SK-N-SH treated with all-trans-retinoic acid at 6 μM for 48 hours (cell line): ENCODE data around the gene MRGPRX4.
A peak's percentile ranks its signal among the peaks of the same experiment; 100 is the strongest.
"Not testable (repeated sequence)": the region's sequence is repeated elsewhere in the genome, so short reads cannot be mapped to it uniquely, and the experiment has no call there.

Experiments
- ATAC-seq: fragments of 200-7000 bp; cut with Tn5 transposase; 3 replicates; pipeline ENCODE4 v1.9.1; 2020; ENCODE audit warnings: mild to moderate bottlenecking, moderate library complexity
- ARNTL ChIP-seq: fragments of 450-650 bp; formaldehyde crosslinking; IDR thresholded peaks from 2 replicates; pipeline ENCODE4 v1.5.0; 2020; ENCODE audit warnings: low read depth, mild to moderate bottlenecking, moderate library complexity, borderline replicate concordance
- BACH2 ChIP-seq: fragments of 250-450 bp; sonication (Bioruptor Pico); IDR thresholded peaks from 2 replicates; pipeline ENCODE4 v1.9.0; 2021; ENCODE audit warnings: mild to moderate bottlenecking, borderline replicate concordance
- CREB5 ChIP-seq: fragments of 250-450 bp; sonication (Bioruptor Pico); IDR thresholded peaks from 2 replicates; pipeline ENCODE4 v1.5.1; 2020; ENCODE audit warnings: low read depth, mild to moderate bottlenecking, moderate library complexity
- CSDC2 ChIP-seq: fragments of 250-450 bp; sonication (Bioruptor Pico); IDR thresholded peaks from 2 replicates; pipeline ENCODE4 v1.5.0; 2020; ENCODE audit warnings: mild to moderate bottlenecking, moderate library complexity
- ESRRG ChIP-seq: fragments of 250-450 bp; sonication (Bioruptor Pico); IDR thresholded peaks from 2 replicates; pipeline ENCODE4 v1.6.1; 2021; ENCODE audit warnings: mild to moderate bottlenecking
- GLIS3 ChIP-seq: fragments of 250-450 bp; sonication (Bioruptor Pico); IDR thresholded peaks from 2 replicates; pipeline ENCODE4 v1.5.0; 2020; ENCODE audit warnings: mild to moderate bottlenecking, moderate library complexity
- ISL1 ChIP-seq: fragments of 250-450 bp; sonication (Bioruptor Pico); IDR thresholded peaks from 2 replicates; pipeline ENCODE4 v2.1.2; 2022; ENCODE audit warnings: mild to moderate bottlenecking, moderate library complexity
- OSR1 ChIP-seq: fragments of 250-450 bp; sonication (Bioruptor Pico); IDR thresholded peaks from 2 replicates; pipeline ENCODE4 v1.8.0; 2022; ENCODE audit warnings: moderate library complexity, mild to moderate bottlenecking, inconsistent platforms
- PATZ1 ChIP-seq: fragments of 250-450 bp; sonication (Bioruptor Pico); IDR thresholded peaks from 2 replicates; pipeline ENCODE4 v1.8.0; 2020; ENCODE audit warnings: mild to moderate bottlenecking, moderate library complexity, borderline replicate concordance
- POU6F1 ChIP-seq: fragments of 250-450 bp; sonication (Bioruptor Pico); IDR thresholded peaks from 2 replicates; pipeline ENCODE4 v1.8.0; 2021; ENCODE audit warnings: low read depth, mild to moderate bottlenecking, moderate library complexity, borderline replicate concordance
- PPARA ChIP-seq: fragments of 250-450 bp; sonication (Bioruptor Pico); IDR thresholded peaks from 2 replicates; pipeline ENCODE4 v1.5.0; 2020; ENCODE audit warnings: mild to moderate bottlenecking, borderline replicate concordance
- RARB ChIP-seq: fragments of 250-450 bp; sonication (Bioruptor Pico); IDR thresholded peaks from 2 replicates; pipeline ENCODE4 v1.8.0; 2021; ENCODE audit warnings: mild to moderate bottlenecking, moderate library complexity
- SNAI2 ChIP-seq: fragments of 250-450 bp; sonication (Bioruptor Pico); IDR thresholded peaks from 2 replicates; pipeline ENCODE4 v1.5.0; 2020; ENCODE audit warnings: mild to moderate bottlenecking, moderate library complexity
- TOX ChIP-seq: fragments of 250-450 bp; sonication (Bioruptor Pico); IDR thresholded peaks from 2 replicates; pipeline ENCODE4 v1.8.0; 2021; ENCODE audit warnings: mild to moderate bottlenecking, moderate library complexity, borderline replicate concordance
- TSHZ2 ChIP-seq: fragments of 250-450 bp; sonication (Bioruptor Pico); IDR thresholded peaks from 2 replicates; pipeline ENCODE4 v1.5.0; 2020; ENCODE audit warnings: mild to moderate bottlenecking, moderate library complexity
- ZC3H10 ChIP-seq: fragments of 250-450 bp; sonication (Bioruptor Pico); IDR thresholded peaks from 2 replicates; pipeline ENCODE4 v1.5.1; 2021; ENCODE audit warnings: mild to moderate bottlenecking, moderate library complexity
- ZFP3 ChIP-seq: fragments of 250-450 bp; sonication (Bioruptor Pico); IDR thresholded peaks from 2 replicates; pipeline ENCODE4 v1.5.0; 2020; ENCODE audit warnings: mild to moderate bottlenecking, moderate library complexity
- ZFP30 ChIP-seq: fragments of 450-650 bp; formaldehyde crosslinking; IDR thresholded peaks from 2 replicates; pipeline ENCODE4 v1.5.0; 2022; ENCODE audit warnings: mild to moderate bottlenecking, moderate library complexity
- ZNF565 ChIP-seq: fragments of 450-650 bp; formaldehyde crosslinking; conservative IDR thresholded peaks from 2 replicates; pipeline ENCODE4 v1.5.0; 2020; ENCODE audit warnings: low read depth, mild to moderate bottlenecking, moderate library complexity
- ZNF70 ChIP-seq: fragments of 450-650 bp; formaldehyde crosslinking; IDR thresholded peaks from 2 replicates; pipeline ENCODE4 v1.5.0; 2020; ENCODE audit warnings: mild to moderate bottlenecking, moderate library complexity

MRGPRX4 gene

GRCh38 chr11:18171377-18172000 lies 1.1 kb upstream of the MRGPRX4 start:
- peak; percentile 98 for ATAC-seq
- TF ChIP-seq GLIS3 (CRISPR knock-in tag) (no peak), PPARA (CRISPR knock-in tag) (no peak), CSDC2 (CRISPR knock-in tag) (no peak), ISL1 (CRISPR knock-in tag) (no peak), ZFP30 (CRISPR knock-in tag) (no peak), TOX (CRISPR knock-in tag) (no peak), OSR1 (CRISPR knock-in tag) (no peak), ESRRG (CRISPR knock-in tag) (no peak), ZNF70 (CRISPR knock-in tag) (no peak), RARB (no peak), PATZ1 (CRISPR knock-in tag) (no peak), ZFP3 (CRISPR knock-in tag) (no peak), BACH2 (no peak), ARNTL (no peak)

GRCh38 chr11:18173225-18173866 lies 709 bp downstream of the MRGPRX4 start:
- TF ChIP-seq ZNF565 (CRISPR knock-in tag) (no peak), CREB5 (CRISPR knock-in tag) (no peak)
- ATAC-seq: no peak

GRCh38 chr11:18188796-18189195 lies 16.2 kb downstream of the MRGPRX4 start:
- no peak for TF ChIP-seq TSHZ2 (CRISPR knock-in tag)
- TF ChIP-seq SNAI2: no peak
- no peak for TF ChIP-seq ZC3H10
- TF ChIP-seq TOX (CRISPR knock-in tag): no peak
- no peak for TF ChIP-seq POU6F1
- no peak for TF ChIP-seq PATZ1 (CRISPR knock-in tag)
- TF ChIP-seq, all 23 proteins: peak for 0
- ATAC-seq: no peak

GRCh38 chr11:18189476-18190245 lies 17.0 kb downstream of the MRGPRX4 start:
- ATAC-seq: not testable (repeated sequence)
